GM18507 (cell line): Measurements from ENCODE around the gene CD160.
A peak's percentile ranks its signal among the peaks of the same experiment; 100 is the strongest.
"Not testable (repeated sequence)": the region's sequence is repeated elsewhere in the genome, so short reads cannot be mapped to it uniquely, and the experiment has no call there.

Experiments used
- DNase-seq: peaks from one replicate; pipeline ENCODE4 v3.0.0; 2011; ENCODE audit warnings: low read depth; ENCODE audit not compliant: insufficient read length; ENCODE audit errors: extremely low spot score
- FAIRE-seq: peaks from 2 replicates; lab custom pipeline; 2011; peaks lifted over from hg19 to GRCh38; lab: Jason Lieb, UNC

Gene CD160

DNA sequence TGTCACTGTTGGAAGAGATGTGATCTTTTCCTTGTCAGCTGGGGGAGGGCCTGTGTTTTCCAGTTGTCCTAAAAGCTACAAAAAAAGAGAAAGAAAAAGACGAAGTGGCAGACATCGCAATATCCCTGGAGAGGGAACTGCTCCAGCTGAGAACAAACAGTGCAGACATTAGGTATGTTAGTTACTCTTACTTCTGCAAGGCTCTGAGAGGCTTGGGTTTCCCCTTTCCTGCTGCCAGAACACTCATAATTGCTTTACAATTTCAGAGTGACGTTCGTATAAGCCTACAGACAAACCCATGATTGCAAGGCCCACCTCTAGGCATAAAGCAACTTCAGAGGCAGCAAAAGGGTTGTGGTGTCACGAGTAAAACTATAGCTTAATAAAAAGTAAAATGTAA, 31.1 kb downstream of the CD160 start:
- no peak for FAIRE-seq
- no peak for DNase-seq

DNA sequence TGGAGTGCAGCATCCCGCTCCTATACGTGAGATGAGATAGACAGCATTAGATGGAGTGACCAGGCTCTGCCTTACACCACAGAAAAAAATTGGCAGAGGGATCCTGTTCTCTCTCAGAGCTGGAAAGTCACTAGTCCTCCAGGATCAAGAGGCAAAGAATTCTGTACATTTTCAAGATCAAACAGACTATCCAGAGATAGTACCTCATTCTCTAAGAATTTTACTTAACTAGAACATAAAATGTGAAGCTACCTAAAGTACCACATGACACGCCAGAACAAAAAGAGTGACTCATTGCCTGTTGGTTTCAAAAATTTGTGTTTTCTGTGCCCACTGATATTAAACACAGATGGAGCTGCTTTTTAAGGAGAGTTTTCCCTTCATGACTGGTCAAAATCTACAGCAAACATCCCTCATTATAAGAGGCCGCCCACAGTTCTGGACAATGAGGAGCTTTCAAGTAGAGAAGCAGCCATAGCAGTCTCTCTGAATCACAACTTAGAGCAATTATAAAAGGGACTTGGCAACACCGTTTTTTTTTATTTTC, 32.3 kb downstream of the CD160 start:
- FAIRE-seq (no peak), DNase-seq (no peak)

- FAIRE-seq (no peak), DNase-seq (no peak)
Observed at GRCh38 chr1:145757420-145757819, 38.1 kb downstream of the CD160 start.

- DNase-seq = no peak
- FAIRE-seq = no peak
Observed at GRCh38 chr1:145758116-145758515, 38.8 kb downstream of the CD160 start.

- FAIRE-seq (no peak), DNase-seq (no peak)
Observed at GRCh38 chr1:145758575-145758974, 39.3 kb downstream of the CD160 start.

- no peak for FAIRE-seq
- DNase-seq = no peak
Observed at GRCh38 chr1:145759721-145760120, 40.4 kb downstream of the CD160 start.

DNA sequence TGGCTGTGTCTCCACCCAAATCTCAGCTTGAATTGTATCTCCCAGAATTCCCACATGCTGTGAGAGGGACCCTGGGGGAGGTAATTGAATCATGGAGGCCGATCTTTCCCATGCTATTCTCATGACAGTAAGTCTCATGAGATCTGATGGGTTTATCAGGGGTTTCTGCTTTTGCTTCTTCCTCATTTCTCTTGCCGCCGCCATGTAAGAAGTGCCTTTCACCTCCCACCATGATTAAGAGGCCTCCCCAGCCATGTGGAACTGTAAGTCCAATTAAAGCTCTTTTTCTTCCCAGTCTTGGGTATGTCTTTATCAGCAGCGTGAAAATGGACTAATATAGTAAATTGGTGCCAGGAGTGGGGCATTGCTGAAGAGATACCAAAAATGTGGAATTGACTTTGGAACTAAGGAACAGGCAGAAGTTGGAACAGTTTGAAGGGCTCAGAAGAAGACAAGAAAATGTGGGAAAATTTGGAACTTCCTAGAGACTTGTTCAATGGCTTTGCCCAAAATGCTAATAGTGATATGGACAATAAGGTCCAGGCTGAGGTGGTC, 41.2 kb downstream of the CD160 start:
- DNase-seq, FAIRE-seq: not testable (repeated sequence)

GRCh38 chr1:145761498-145761897, 42.2 kb downstream of the CD160 start:
- not testable (repeated sequence) for DNase-seq, FAIRE-seq

- FAIRE-seq, DNase-seq: not testable (repeated sequence)
Observed at GRCh38 chr1:145762001-145762400, 42.7 kb downstream of the CD160 start.

- DNase-seq, FAIRE-seq: not testable (repeated sequence)
Observed at GRCh38 chr1:145764231-145764940, 45.1 kb downstream of the CD160 start.

DNA sequence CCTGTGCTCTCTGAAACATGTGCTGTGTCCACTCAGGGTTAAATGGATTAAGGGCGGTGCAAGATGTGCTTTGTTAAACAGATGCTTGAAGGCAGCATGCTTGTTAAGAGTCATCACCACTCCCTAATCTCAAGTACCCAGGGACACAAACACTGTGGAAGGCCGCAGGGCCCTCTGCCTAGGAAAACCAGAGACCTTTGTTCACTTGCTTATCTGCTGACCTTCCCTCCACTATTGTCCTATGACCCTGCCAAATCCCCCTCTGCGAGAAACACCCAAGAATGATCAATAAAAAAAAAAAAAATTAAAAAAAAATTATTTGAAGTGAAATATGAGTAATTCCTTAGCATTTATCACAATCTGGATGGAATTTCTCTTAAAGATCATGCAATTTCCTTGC, 45.8 kb downstream of the CD160 start:
- not testable (repeated sequence) for FAIRE-seq, DNase-seq

GRCh38 chr1:145765585-145766360, 46.5 kb downstream of the CD160 start:
- FAIRE-seq, DNase-seq: not testable (repeated sequence)

- not testable (repeated sequence) for DNase-seq, FAIRE-seq
Observed at GRCh38 chr1:145766926-145767325, 47.6 kb downstream of the CD160 start.

GRCh38 chr1:145768004-145768403, 48.7 kb downstream of the CD160 start:
- not testable (repeated sequence) for FAIRE-seq, DNase-seq

DNA sequence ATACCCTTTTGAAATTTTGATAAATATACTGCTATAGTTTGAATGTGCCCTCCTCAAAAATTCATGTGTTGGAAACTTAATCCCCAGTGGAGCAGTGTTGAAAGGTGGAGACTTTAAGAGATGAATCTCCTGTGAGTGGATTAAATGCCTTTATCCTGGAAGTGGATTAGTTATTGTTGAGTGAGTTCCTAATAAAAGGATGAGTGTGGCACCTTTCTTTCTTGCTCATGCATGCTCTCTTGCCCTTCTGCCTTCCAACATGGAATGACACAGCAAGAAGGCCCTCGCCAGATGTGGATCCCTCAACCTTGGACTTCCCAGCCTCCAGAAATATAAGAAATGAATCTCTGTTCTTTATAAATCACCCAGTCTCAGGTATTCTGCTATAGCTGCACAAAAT, 51.8 kb downstream of the CD160 start:
- DNase-seq = no peak
- no peak for FAIRE-seq

- DNase-seq (no peak), FAIRE-seq (peak; percentile 31)
Observed at GRCh38 chr1:145773423-145773822, 54.1 kb downstream of the CD160 start.

GRCh38 chr1:145777357-145778145, 58.3 kb downstream of the CD160 start:
- no peak for FAIRE-seq
- DNase-seq = no peak

DNA sequence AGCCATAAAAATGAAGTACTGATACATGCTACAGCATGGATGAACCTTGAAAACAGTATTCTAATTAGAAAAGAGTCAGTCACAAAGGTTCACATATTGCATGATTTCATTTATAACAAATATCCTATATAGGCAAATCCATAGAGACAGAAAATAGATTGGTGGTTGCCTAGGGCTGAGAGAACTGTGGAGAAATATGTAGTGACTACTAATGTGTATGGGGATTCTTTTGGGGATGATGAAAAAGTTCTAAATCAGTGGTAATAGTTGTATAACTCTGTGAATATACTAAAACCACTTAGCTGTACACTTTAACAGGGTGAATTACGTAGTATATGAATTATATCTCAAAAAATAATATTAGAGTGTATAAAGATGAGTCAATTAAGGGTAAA, 58.8 kb downstream of the CD160 start:
- no peak for DNase-seq
- no peak for FAIRE-seq

DNA sequence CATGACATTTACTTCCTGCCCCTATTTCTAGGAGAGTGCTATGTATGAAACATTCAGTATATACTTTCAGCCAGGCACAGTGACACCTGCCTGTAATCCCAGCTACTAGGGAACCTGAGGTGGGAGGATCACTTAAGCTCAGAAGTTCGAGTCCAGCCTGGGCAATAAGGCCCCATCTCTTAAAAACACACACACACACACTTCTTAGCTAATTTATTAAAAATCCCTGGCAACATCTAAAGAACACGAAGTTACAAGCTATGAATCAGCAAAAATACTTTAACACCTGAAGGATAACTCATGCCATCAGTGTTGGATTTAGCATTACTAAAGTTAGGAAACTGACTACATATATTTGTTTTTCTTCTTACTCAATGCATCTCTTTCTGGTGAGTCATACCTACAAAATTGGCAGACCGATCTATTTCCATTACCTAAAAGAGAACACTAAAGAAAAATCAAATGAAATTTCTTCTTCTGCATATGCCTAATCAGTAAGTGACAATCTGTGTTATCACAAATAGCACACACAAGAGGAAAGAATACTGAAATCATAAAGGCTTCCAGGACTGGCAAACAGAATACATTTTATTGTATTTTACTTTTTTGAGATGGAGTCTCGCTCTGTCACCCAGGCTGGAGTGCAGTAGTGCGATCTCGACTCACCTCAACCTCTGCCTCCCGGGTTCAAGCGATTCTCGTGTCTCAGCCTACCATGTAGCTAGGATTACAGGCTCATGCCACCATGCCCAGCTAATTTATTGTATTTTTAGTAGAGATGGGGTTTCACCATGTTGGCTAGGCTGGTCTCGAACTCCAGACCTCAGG, 63.2 kb downstream of the CD160 start:
- DNase-seq (no peak), FAIRE-seq (no peak)
